HCT116 (cell line): ENCODE measurements around the gene ETNK2. TPM values are rescaled to one million over a fixed set of nuclear protein-coding genes. Genes with fewer than 3 reads are reported as not detected.

Source experiments
- ATAC-seq: fragments of 200-7000 bp; cut with Tn5 transposase; 2 replicates; pipeline ENCODE4 v1.9.1; 2020; ENCODE audit warnings: mild to moderate bottlenecking, moderate library complexity
- BruUV-seq: library from RNA; stranded (reverse); fragments of 400-500 nt; replicated peaks from 2 replicates; lab custom pipeline; 2021; lab: Mats Ljungman, UMichigan
- CTCF ChIA-PET: fragments of 300-600 bp; sonication (Branson Sonifier 250); formaldehyde crosslinking; loops from one replicate; lab custom pipeline; 2021; ENCODE audit warnings: antibody characterized with exemption; lab: Charles Lee
- POLR2A ChIA-PET: fragments of 300-600, 350-600 bp; sonication (Branson Sonifier 250); formaldehyde crosslinking; loops from one replicate; lab custom pipeline; 2021; ENCODE audit warnings: antibody characterized with exemption; lab: Charles Lee
- RAD21 ChIA-PET, 2 experiments: fragments of 300-600 bp; sonication (Branson Sonifier 250); formaldehyde crosslinking; loops; one replicate each; lab custom pipeline; 2023; ENCODE audit warnings: low total read pairs in 2 of 2; ENCODE audit not compliant: uncharacterized antibody in 2 of 2, unreplicated experiment in 2 of 2, low non-redundant PET in 1 of 2; lab: Charles Lee
- DNase-seq: peaks from one replicate; pipeline ENCODE4 v3.0.0-alpha.2; 2010; ENCODE audit warnings: low read depth, low spot score
- H2AFZ ChIP-seq: fragments of 200-600 bp; shearing (Covaris generic), sonication (generic); 2 replicates; pipeline ENCODE4 v1.6.1; 2017; ENCODE audit warnings: low read depth, mixed run types, mixed read lengths, antibody characterized with exemption, low read length; ENCODE audit not compliant: poor library complexity, severe bottlenecking
- H3K27ac ChIP-seq: 2 replicates; pipeline ENCODE4 v1.5.1; 2012; ENCODE audit warnings: low read depth, low read length
- H3K27me3 ChIP-seq: fragments of 200-600 bp; sonication (generic); 2 replicates; pipeline ENCODE4 v1.6.1; 2016; ENCODE audit warnings: mixed run types, low read length, mixed read lengths; ENCODE audit not compliant: insufficient read depth
- H3K36me3 ChIP-seq, 2 experiments: fragments of 200-500 bp in 1 of 2; fragments of 200-600 bp in 1 of 2; sonication (Bioruptor generic) in 1 of 2; sonication (generic) in 1 of 2; 2 replicates each; pipeline versions ENCODE4 v1.5.1 to v1.6.1; 2014 to 2016; ENCODE audit warnings: low read length in 2 of 2, inconsistent platforms in 1 of 2, mixed read lengths in 1 of 2, mixed run types in 1 of 2; ENCODE audit not compliant: insufficient read depth in 2 of 2, control insufficient read depth in 1 of 2
- H3K4me1 ChIP-seq, 2 experiments: fragments of 200-600 bp in 1 of 2; sonication (generic) in 1 of 2; 2 replicates each; pipeline versions ENCODE4 v1.5.1 to v1.6.1; 2012 to 2017; ENCODE audit warnings: low read length in 2 of 2, inconsistent platforms in 1 of 2, mild to moderate bottlenecking in 1 of 2, mixed read lengths in 1 of 2, mixed run types in 1 of 2, moderate library complexity in 1 of 2; ENCODE audit not compliant: insufficient read depth in 2 of 2, control insufficient read depth in 1 of 2
- H3K4me2 ChIP-seq: fragments of 200-600 bp; sonication (generic); 2 replicates; pipeline ENCODE4 v1.6.1; 2017; ENCODE audit warnings: mixed run types, low read length, mixed read lengths
- H3K4me3 ChIP-seq, 2 experiments: fragments of 200-600 bp in 1 of 2; sonication (generic) in 1 of 2; replicated peaks in 1 of 2; 2 replicates each; pipeline ENCODE4 v1.5.1; 2011 to 2016; ENCODE audit warnings: low read length in 2 of 2, control low read depth in 1 of 2, low read depth in 1 of 2, mild to moderate bottlenecking in 1 of 2, mixed read lengths in 1 of 2, mixed run types in 1 of 2
- H3K79me2 ChIP-seq: fragments of 200-600 bp; sonication (generic); 2 replicates; pipeline ENCODE4 v1.6.1; 2017; ENCODE audit warnings: mild to moderate bottlenecking, mixed run types, low read length, moderate library complexity, mixed read lengths; ENCODE audit not compliant: insufficient read depth
- H3K9ac ChIP-seq: fragments of 200-600 bp; sonication (generic); 2 replicates; pipeline ENCODE4 v1.6.1; 2016; ENCODE audit warnings: low read length, mixed read lengths
- H3K9me2 ChIP-seq: fragments of 200-600 bp; sonication (generic), shearing (Covaris generic); 2 replicates; pipeline ENCODE4 v1.6.1; 2017; ENCODE audit warnings: mixed run types, mild to moderate bottlenecking, moderate library complexity; ENCODE audit not compliant: insufficient read depth
- H3K9me3 ChIP-seq, 2 experiments: fragments of 200-500 bp in 1 of 2; fragments of 200-600 bp in 1 of 2; sonication (Bioruptor generic) in 1 of 2; sonication (generic) in 1 of 2; 2 replicates each; pipeline ENCODE4 v1.6.1; 2014 to 2017; ENCODE audit warnings: low read length in 2 of 2, mixed read lengths in 2 of 2, inconsistent platforms in 1 of 2, low read depth in 1 of 2, mild to moderate bottlenecking in 1 of 2, mixed run types in 1 of 2, moderate library complexity in 1 of 2; ENCODE audit not compliant: control insufficient read depth in 1 of 2, insufficient read depth in 1 of 2
- H4K20me1 ChIP-seq: fragments of 200-600 bp; sonication (generic), shearing (Covaris generic); 2 replicates; pipeline ENCODE4 v1.6.1; 2017; ENCODE audit warnings: mixed run types, mild to moderate bottlenecking, moderate library complexity; ENCODE audit not compliant: insufficient read depth
- ATF3 ChIP-seq: IDR thresholded peaks from 2 replicates; pipeline ENCODE4 v1.6.1; 2012
- CEBPB ChIP-seq: IDR thresholded peaks from 2 replicates; pipeline ENCODE4 v1.6.1; 2012; ENCODE audit warnings: low read depth
- CTCF ChIP-seq, 3 experiments: fragments of 200-600 bp in 1 of 3; sonication (generic) in 1 of 3; IDR thresholded peaks in 2 of 3; conservative IDR thresholded peaks in 1 of 3; 2 replicates each; pipeline ENCODE4 v1.5.1; 2012 to 2017; ENCODE audit warnings: low read depth in 2 of 3, low read length in 2 of 3, antibody characterized with exemption in 1 of 3, borderline replicate concordance in 1 of 3, control low read depth in 1 of 3, mild to moderate bottlenecking in 1 of 3, mixed read lengths in 1 of 3, mixed run types in 1 of 3, moderate library complexity in 1 of 3; ENCODE audit not compliant: insufficient read depth in 1 of 3
- FOSL1 ChIP-seq: IDR thresholded peaks from 2 replicates; pipeline ENCODE4 v1.6.1; 2012; ENCODE audit warnings: low read depth
- JUND ChIP-seq: IDR thresholded peaks from 2 replicates; pipeline ENCODE4 v1.6.1; 2012
- POLR2A ChIP-seq: IDR thresholded peaks from 2 replicates; pipeline ENCODE4 v1.7.0; 2011; ENCODE audit warnings: borderline replicate concordance; ENCODE audit not compliant: insufficient read depth, insufficient read length; ENCODE audit errors: extremely low read depth
- REST ChIP-seq: IDR thresholded peaks from 2 replicates; pipeline ENCODE4 v1.6.1; 2012; ENCODE audit warnings: low read depth
- SIN3A ChIP-seq: IDR thresholded peaks from 2 replicates; pipeline ENCODE4 v1.6.1; 2012; ENCODE audit warnings: low read depth
- SP1 ChIP-seq: IDR thresholded peaks from 2 replicates; pipeline ENCODE4 v1.6.1; 2012; ENCODE audit warnings: low read depth
- YY1 ChIP-seq: IDR thresholded peaks from 2 replicates; pipeline ENCODE4 v1.6.1; 2011; ENCODE audit warnings: low read length, low read depth, moderate library complexity, mild to moderate bottlenecking; ENCODE audit not compliant: insufficient replicate concordance; ENCODE audit errors: extremely low read depth
- intact Hi-C: fragments of 100-400 bp; cut with micrococcal nuclease; formaldehyde crosslinking; loops from 2 replicates; pipeline ENCODE4 v1.10.0; 2022
- total RNA-seq: library from RNA; stranded (reverse); gene quantifications from one replicate; pipeline ENCODE4 v1.2.1, GENCODE V29; 2021; ENCODE audit not compliant: unreplicated experiment

Gene ETNK2
- total RNA-seq, 1 experiment from 2014 or later, result 16.1 TPM

GRCh38 chr1:204084247-204084772 is 67.5 kb downstream of the ETNK2 start:
- Histone ChIP-seq H3K27me3 (no peaks in the 10 kb centered on the region), H2AFZ (no peak overlapping the region), H4K20me1 (no peaks in the 10 kb centered on the region)
- CTCF ChIA-PET, result interaction anchor here (0.6 kb wide), 1 partner anchor 11 kb away, joined by 3 read pairs; the partner anchor contains the start of gene SOX13
- no peak for TF ChIP-seq SP1
- no peak for TF ChIP-seq JUND
- no peak for TF ChIP-seq YY1
- no peak for TF ChIP-seq CEBPB
- TF ChIP-seq REST, result no peak
- no peak for TF ChIP-seq SIN3A
- no peak for TF ChIP-seq POLR2A
- no peak for TF ChIP-seq CTCF (IDR thresholded peaks at IDR 0.05 in 2 of 3, conservative IDR thresholded peaks at IDR 0.05 in 1 of 3; ENCODE audit: borderline replicate concordance in 1 of 3, insufficient read depth in 1 of 3, low read depth in 2 of 3, low read length in 2 of 3)
- no peak for TF ChIP-seq FOSL1
- no peak for TF ChIP-seq ATF3
- TF ChIP-seq, all 23 proteins: peak for 0
- ChIA-PET POLR2A (no interaction called here), RAD21 (no interaction called here)
- Histone ChIP-seq H3K4me2 (peak overlapping the region; percentile 39), H3K4me3 (no peak overlapping the region), H3K9me2 (no peaks in the 10 kb centered on the region), H3K36me3 (no peaks in the 10 kb centered on the region), H3K27ac (peak overlapping the region; percentile 61; the same call in 1 of the 2 replicates), H3K79me2 (peaks cover 56% of the 10 kb centered on the region; the same call in 1 of the 2 replicates), H3K4me1 (peaks cover 35 to 51% of the 10 kb centered on the region in 2 experiments), H3K9ac (no peak overlapping the region), H3K9me3 (no peaks in the 10 kb centered on the region)
- ATAC-seq (peak; percentile 24; the same call in 1 of the 2 replicates), DNase-seq (no peak)
- intact Hi-C loops, result no loop called here
- no TSS peak for BruUV-seq
